NB4 (cell line): ENCODE measurements around the gene C11orf87.

ENCODE experiments used
- MYC ChIP-seq: IDR thresholded peaks from 2 replicates; pipeline ENCODE4 v1.6.1; 2011; ENCODE audit warnings: low read depth, low read length
- POLR2A ChIP-seq: IDR thresholded peaks from 2 replicates; pipeline ENCODE4 v1.6.1; 2011; ENCODE audit warnings: mild to moderate bottlenecking; ENCODE audit not compliant: insufficient read length; ENCODE audit errors: extremely low read depth
- TF ChIP-seq, protein P1 (sequence below): IDR thresholded peaks from one replicate; pipeline ENCODE4 v1.5.1; 2012; ENCODE audit warnings: low read depth, low read length
- TF ChIP-seq, protein P2 (sequence below): IDR thresholded peaks from 2 replicates; pipeline ENCODE4 v1.6.1; 2011; ENCODE audit warnings: low read depth, low read length

DNA sequence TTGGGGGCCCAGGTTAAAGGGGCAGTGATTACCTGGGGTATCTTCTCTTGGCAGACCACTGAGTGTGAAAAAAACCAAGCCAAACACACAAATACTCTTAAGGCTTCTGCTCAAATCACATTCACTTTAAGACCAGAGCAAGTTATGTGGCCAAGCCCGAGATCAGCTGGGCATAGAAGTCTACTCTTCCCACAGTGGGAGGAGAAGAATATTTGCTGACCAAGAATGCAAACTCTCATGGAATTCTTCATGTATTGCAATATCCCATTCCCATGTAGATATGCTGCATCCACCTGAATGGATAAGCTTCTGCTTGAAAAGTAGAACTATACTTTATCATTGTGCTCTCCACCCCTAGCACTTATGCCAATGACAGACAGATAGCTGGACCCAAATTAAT lies 37.1 kb upstream of the C11orf87 start:
- TF ChIP-seq, protein P1, sequence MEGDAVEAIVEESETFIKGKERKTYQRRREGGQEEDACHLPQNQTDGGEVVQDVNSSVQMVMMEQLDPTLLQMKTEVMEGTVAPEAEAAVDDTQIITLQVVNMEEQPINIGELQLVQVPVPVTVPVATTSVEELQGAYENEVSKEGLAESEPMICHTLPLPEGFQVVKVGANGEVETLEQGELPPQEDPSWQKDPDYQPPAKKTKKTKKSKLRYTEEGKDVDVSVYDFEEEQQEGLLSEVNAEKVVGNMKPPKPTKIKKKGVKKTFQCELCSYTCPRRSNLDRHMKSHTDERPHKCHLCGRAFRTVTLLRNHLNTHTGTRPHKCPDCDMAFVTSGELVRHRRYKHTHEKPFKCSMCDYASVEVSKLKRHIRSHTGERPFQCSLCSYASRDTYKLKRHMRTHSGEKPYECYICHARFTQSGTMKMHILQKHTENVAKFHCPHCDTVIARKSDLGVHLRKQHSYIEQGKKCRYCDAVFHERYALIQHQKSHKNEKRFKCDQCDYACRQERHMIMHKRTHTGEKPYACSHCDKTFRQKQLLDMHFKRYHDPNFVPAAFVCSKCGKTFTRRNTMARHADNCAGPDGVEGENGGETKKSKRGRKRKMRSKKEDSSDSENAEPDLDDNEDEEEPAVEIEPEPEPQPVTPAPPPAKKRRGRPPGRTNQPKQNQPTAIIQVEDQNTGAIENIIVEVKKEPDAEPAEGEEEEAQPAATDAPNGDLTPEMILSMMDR = no peak
- TF ChIP-seq MYC (no peak), POLR2A (no peak)
- TF ChIP-seq, protein P2, sequence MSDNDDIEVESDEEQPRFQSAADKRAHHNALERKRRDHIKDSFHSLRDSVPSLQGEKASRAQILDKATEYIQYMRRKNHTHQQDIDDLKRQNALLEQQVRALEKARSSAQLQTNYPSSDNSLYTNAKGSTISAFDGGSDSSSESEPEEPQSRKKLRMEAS = no peak
